NCI-H1436 (cell line): ENCODE measurements around the gene CASZ1.

Experiments used
- DNase-seq: peaks from one replicate; lab custom pipeline; 2025; lab: John Stamatoyannopoulos, UW

The CASZ1 gene

GRCh38 chr1:10673109-10673711 lies 123.2 kb downstream of the CASZ1 start:
- no peak for DNase-seq

DNA sequence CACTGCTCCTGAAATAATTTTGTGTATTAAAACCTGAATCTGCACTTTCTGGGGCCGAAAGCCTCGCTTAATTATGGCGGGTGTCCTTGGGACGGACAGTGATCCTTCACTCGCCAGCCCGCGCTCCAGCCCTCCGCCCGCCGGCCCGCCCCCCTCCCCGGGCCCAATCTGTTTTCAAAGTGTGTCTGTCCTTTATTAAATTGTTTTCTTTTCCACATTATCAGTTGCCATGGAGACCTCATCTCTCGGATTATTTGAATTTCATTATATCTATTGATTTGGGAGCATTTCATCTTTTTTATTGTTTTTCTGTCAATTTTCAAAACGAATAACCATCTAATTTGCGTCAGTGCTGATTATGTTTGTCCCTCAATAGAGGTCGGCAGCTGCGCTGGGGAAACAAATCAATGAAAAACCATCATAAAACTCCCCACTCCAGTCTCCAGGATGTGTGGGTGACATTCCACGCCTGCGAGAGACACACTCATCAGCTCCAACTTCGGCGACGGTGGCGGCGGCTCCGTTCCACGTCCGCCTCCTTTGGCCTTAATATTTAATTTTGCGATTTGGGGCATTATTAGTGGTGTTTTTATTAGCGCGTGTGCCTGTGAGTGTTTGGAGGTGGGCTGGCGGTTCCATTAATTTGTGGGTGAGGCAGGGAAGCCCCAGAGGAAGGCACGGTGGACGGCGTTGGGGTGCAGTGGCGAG lies 123.9 kb downstream of the CASZ1 start:
- DNase-seq = no peak

DNA sequence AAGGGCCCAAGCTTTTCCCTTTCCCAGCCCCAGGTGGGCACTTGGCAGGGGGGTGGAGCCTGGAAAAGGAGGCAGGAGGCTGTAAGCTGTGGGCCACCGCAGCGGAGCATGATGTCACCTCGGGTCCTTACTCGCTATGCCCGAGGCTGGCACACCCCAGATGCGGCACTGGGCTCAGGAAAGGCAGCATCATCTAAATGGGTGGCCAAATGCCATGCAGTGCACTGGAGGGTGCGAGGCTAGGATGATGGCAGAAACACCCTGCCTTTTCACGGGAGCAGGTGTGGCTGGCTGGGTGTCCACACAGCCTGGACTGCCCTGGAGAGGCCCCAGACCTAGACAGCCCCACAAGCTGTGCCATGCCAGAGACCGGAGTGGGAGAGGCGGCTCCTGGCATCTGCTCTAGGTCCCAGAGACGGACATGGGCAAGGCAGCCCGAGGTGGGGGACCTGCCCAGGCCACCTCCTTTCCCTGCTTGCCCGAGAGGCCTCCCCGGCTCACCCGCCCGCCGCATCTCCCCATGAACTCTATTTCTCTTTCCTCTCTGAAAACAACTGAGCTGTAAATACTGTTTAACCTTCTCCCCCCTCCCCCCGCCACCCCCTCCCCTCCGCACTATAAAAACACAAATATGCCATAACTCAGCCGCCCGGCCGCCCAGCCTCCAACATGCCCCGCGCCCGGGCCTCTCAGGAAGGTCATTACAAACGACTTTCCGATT lies 124.7 kb downstream of the CASZ1 start:
- DNase-seq = no peak

DNA sequence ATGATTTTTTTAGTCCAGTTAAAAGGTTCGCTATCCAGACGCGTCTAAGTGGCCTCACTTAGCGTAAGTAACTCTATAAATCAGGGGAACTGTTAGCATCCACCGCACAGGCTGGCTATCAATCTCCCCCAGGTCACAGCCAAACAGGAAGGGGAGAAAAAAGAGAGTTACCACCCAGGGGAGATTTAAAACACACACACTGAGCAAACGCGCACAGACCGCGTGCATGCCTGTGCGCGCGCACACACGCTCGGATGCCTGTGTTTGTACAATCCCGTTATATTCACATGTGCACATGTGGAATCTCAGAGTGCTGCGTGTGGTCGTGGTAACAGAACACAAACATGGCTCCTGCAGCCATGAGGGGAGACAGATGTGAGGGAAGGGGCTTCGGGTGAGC lies 125.4 kb downstream of the CASZ1 start:
- peak; percentile 19 for DNase-seq

DNA sequence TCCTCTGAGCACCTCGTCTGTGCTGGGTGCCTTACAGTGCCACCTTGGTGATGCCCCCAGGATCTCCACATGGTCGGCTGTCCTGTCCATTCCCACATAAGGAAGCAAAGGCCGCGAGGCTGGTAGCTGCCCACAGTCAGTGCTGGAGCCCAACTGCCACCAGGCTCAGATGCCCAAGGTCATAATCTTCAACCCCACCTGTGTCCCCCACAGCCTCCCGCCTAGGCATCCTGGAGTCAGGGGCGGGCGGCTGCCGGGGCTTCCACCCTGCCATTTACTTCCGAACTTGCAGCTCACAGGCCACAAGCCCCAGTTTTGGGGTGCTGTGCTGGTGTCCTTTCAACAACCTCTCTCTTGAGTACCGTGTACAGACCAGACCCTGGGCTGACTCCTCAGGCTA lies 126.3 kb downstream of the CASZ1 start:
- no peak for DNase-seq

GRCh38 chr1:10669570-10669969 lies 126.9 kb downstream of the CASZ1 start:
- no peak for DNase-seq

DNA sequence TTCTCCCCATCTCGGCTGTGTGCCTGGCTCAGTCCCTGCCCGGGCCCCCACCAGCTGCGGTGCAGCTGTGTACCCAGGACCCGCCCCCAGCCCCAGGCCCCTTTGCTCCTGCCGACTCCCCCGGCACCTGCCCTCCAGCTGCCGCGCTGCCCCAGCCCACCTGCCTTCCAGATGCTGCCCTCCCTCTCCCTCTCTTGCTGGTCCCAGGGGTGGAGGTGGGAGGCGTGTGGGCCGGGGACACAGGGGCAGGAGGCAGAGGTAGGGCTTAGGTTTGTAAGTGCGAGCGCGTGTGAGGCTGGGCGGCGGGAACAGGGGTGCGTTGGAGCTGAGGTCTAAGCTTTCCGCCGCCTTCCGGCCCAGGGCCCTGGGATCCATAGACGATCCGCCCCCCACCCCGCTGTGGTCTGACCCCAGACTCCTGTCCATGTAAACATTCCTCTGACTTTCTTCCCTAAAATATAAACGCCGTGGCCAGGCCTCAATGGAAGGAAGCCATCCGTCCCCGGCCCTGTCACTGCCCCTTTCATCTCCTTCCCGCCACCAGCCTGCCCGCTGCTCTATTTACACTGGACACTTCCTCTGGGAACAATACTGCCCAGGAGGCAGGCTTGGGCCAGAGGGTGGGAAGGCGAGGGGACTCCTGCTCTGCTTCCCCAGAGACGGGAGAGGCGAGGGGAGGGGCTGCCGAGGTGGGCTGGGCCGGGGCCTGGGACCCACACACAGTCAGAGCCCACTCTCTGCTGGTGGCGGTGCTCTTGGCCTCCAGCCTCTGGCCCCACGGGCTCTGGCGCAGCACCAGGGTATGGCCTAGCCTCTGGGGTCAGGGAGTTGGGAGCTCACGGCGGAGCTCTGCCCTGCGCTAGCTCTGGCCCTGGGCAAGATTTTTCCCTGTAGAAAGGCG lies 128.3 kb downstream of the CASZ1 start:
- peak; percentile 50 for DNase-seq

DNA sequence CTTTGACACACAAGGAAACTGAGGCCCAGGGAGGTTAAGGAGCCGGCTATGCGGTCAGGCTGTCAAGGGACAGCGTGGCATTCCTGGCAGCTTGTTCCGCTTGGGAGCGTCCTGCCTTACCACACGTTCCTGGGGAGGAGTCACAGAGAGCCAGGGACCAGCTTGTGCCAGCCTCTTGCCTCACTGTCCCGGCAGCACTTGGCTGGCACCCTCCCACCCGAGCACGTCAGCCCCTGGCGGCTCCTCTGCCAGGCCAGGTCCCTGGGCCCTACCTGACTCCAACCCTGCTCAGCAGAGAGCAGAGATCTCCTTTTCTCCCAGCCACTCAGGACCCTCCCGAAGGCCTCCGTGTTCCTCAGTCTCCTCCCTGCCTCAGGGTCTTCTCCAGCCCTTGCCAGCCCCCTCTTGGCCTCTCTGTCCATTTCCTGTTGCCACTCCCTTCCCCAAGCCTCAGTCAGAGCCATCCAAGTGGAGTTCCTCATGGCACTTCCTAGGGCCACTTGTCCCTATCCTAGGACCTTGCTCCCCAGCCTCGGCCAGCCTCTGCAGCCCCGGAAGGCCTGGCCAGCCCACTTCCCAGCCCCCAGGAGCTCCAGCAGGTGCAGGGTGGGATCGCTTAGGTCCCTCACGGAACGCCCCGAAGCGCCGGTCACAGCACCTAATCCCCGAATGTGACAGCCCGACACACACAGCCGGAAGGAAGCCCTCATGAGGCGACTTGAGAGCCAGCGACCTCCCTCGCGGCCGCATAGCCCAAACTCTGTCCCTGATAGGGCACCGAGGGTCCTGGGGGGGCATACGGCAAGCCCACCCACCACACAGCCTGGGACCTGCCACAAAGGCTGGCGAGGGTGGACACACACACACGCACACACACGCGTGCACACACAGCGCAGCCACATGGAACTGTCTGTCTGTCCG lies 130.3 kb downstream of the CASZ1 start:
- no peak for DNase-seq

DNA sequence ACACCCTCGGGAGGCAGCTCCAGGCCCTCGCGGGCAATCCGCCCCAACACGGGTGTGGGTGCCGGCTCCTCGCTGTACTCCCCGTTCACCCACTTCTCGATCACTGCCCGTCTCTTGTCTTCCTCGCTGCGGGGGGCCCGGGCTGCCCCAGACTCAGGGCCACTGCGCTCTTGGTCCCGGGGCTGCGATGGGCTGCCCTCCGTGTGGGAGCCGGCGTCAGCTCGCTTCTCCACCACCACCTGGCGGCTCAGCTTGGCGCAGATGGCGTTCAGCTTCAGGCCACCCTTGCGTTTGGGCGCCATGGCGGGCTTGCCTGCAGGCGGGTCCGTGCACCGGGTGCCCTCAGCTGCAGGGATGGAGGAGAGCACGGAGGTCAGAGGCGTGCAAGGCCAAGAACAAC lies 131.2 kb downstream of the CASZ1 start:
- DNase-seq = no peak

- DNase-seq = no peak
Measured at GRCh38 chr1:10664251-10664650, 132.2 kb downstream of the CASZ1 start.

GRCh38 chr1:10663678-10664035 lies 132.8 kb downstream of the CASZ1 start:
- no peak for DNase-seq

- DNase-seq = no peak
Measured at GRCh38 chr1:10662824-10663677, 133.4 kb downstream of the CASZ1 start.

DNA sequence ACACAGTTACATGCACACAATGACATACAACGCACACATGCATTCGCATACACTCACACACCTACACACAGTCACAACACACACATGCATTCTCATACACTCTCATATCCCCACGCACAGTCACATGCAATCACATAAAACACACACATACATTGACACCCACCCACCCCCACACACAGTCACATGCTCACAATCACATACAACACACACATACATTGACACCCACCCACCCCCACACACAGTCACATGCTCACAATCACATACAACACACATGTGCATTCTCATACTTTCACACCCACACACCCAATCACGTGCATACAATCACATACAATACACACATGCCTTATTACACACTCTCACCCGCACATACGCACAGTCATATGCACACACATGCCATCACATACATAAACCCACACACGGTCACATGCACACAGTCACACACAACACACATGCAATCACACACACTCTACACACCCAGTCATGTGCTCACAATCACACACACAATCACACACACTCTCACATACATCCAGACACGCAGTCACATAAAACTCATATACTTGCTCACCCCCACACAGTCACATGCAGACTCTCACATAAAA lies 134.3 kb downstream of the CASZ1 start:
- no peak for DNase-seq

- no peak for DNase-seq
Measured at GRCh38 chr1:10661453-10661852, 135.0 kb downstream of the CASZ1 start.

DNA sequence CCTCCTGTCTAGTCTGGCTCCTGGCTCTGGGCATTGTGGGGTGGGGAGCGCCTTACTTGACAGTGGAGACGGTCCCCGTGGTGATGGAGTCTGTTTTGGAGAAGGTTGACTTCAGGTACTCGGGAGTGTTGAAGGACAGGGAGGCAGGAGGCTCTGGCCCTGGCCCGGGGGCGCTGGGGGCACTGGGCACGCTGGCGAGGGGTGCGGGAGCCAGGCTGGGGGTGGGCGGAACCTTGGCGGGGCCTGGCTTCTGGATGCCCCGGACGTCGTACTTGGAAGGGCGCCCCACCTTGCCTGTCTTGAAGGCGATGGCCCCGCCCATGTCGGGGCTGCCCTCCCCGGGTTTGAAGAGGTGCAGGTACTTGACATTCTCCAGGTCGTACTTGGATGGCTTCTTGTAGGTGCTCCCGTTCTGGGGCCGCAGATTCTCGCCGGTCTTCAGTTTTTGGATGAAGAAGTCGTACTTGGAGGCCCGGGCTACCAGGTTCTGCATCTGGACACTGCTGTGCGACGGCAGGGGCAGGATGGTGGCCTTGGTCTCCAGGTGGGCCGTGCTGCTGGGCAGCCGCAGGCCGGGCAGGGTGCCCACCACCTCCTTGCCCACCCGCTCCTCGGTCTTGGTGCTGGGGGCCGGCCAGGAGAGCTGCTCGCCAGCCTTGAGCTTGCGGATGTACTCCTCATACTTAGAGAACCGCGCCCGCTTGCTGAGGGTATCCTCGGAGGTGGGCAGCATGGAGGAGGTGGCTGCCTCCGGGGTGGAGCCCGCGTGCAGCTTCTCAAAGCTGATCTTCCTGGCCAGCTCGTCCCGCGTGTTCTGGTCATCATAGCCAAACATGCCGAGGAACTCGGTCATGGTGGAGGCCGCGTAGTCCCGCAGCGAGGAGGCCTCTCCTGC lies 136.6 kb downstream of the CASZ1 start:
- no peak for DNase-seq

DNA sequence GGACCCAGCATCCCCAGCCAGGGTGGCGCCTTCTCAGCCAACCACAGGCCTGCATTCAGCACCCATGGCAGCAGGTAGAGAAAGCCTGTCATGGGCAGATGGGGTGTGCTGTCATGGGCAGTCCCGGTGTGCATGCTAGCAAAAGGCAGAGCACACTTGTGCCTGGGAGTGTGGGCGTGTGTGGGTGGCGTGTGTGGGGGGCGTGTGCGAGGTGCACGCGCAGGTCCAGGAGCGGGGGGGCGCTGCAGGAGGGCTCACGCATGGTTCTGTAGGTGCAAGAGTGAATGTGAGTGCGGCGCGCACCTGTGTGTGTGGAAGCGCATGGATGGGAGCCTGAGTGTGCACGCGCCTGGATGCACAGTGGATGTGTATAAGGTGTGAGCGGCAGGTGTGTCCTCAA lies 137.2 kb downstream of the CASZ1 start:
- no peak for DNase-seq

DNA sequence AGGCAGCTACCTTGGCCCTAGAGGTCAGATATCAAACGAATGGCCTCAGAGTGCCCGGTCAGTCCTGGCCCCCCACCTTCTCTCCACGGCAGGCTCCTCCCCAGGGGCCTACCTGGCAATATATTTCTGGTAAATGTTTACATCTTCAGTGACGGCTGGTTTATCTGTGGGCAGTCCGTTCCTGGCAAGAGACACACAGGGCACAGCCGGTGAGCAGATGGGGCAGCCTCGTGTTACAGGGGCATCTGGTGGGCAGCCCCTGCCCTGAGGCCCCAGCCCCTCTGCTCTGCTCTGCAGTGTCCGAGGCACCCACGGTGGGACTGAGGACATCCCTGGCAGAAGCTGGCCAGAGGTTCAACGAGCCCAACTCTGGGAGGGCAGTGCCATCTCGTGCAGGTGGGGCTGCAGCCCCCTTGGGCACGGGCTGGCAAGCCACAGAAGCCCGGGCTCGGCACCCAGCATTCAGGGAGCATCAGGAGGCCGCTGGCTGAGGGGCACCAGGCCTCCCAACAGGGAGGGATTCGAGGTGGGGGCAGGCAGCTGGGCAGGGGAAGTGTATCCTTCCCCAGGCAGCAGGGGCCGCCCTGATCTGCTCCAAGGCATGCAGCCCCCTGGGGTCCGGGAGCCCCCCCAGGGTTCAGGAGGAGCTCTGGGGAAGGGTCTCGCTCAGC lies 137.9 kb downstream of the CASZ1 start:
- no peak for DNase-seq

DNA sequence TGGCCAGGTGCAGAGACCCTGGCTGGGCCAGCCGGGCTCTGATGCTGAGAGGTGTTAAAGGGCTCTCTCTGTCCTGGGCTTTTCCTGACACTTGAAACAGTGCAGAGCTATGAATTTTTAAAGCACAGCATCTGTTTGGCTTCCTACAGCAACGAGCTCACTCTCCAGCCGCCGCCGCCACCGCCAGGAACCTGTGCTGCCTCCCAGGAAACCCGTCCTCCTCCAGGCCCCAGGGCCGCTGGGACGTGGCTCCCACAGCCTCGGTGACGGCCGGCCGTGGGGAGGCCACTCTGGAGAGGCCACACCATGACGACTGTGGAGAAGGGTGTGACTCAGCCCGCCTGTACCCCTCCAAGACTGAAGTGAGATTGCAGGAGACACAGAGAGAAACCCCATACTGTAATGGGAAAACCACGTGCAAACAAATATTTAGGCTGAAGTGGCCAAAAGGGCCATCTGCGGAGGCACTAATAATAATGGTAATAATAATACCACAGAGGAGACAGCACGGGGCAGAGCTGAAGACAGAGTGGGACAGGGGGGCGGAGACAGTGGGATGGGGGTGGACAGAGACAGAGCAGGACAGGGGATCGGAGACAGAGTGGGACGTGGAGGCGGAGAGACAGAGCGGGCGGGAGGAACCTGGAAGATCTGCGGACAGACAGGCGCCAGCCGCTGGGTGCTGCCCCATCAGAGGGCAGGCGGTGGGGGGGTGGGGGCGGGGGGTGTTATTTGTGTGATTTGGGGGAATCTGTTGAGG lies 139.2 kb downstream of the CASZ1 start:
- DNase-seq = no peak
